ACC112 (cell line): ENCODE results near the gene CHST13.

Source experiments
- H2AFZ ChIP-seq: fragments of 200-600 bp; sonication (generic); one replicate; pipeline ENCODE4 v1.6.0; 2017; ENCODE audit warnings: antibody characterized with exemption, low read length; ENCODE audit not compliant: unreplicated experiment
- H3K27ac ChIP-seq: fragments of 200-600 bp; sonication (generic); 2 replicates; pipeline ENCODE4 v1.5.1; 2014; ENCODE audit warnings: low read depth, mild to moderate bottlenecking, antibody characterized with exemption, low read length, moderate library complexity
- H3K27me3 ChIP-seq: fragments of 200-600 bp; sonication (generic); 2 replicates; pipeline ENCODE4 v1.6.1; 2014; ENCODE audit warnings: mild to moderate bottlenecking, antibody characterized with exemption, low read length, moderate library complexity, mixed read lengths; ENCODE audit not compliant: insufficient read depth
- H3K36me3 ChIP-seq: fragments of 200-600 bp; sonication (generic); 2 replicates; pipeline ENCODE4 v1.6.1; 2016; ENCODE audit warnings: mild to moderate bottlenecking, antibody characterized with exemption, low read length, moderate library complexity, mixed read lengths; ENCODE audit not compliant: insufficient read depth
- H3K4me1 ChIP-seq: fragments of 200-600 bp; sonication (generic); one replicate; pipeline ENCODE4 v1.6.1; 2016; ENCODE audit warnings: low read length, mixed read lengths; ENCODE audit not compliant: insufficient read depth, unreplicated experiment, control insufficient read depth
- H3K4me3 ChIP-seq: fragments of 200-600 bp; sonication (generic); 2 replicates; pipeline ENCODE4 v1.5.1; 2014; ENCODE audit warnings: mild to moderate bottlenecking, low read depth, low read length
- H3K79me2 ChIP-seq: fragments of 200-600 bp; sonication (generic); one replicate; pipeline ENCODE4 v1.6.0; 2016; ENCODE audit warnings: low read length; ENCODE audit not compliant: control insufficient read depth, unreplicated experiment, insufficient read depth

The CHST13 gene

DNA sequence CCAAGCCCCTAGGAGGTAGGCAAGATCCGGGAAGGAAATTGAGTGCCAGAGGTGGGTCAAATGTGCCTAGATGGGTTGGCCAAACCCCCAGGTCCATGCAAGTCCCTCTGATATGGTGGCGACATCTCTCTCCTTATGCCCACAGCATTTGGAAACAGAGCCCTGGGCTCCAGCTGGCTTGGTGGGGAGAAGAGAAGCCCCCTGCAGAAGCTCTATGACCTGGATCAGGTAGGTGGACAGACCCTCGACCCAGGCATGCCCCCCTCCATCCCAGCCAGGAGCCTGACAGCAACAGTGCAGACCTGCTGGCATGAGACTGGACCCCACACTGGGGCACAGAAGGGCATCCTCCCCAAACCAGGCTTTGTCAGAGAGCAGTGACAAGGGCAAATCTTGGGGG is 12.2 kb downstream of the CHST13 start:
- Histone ChIP-seq H2AFZ (no peak overlapping the region), H3K27me3 (peaks cover 67% of the 10 kb centered on the region), H3K4me3 (no peak overlapping the region), H3K79me2 (no peaks in the 10 kb centered on the region), H3K4me1 (peaks cover 12% of the 10 kb centered on the region), H3K27ac (no peak overlapping the region), H3K36me3 (no peaks in the 10 kb centered on the region)

DNA sequence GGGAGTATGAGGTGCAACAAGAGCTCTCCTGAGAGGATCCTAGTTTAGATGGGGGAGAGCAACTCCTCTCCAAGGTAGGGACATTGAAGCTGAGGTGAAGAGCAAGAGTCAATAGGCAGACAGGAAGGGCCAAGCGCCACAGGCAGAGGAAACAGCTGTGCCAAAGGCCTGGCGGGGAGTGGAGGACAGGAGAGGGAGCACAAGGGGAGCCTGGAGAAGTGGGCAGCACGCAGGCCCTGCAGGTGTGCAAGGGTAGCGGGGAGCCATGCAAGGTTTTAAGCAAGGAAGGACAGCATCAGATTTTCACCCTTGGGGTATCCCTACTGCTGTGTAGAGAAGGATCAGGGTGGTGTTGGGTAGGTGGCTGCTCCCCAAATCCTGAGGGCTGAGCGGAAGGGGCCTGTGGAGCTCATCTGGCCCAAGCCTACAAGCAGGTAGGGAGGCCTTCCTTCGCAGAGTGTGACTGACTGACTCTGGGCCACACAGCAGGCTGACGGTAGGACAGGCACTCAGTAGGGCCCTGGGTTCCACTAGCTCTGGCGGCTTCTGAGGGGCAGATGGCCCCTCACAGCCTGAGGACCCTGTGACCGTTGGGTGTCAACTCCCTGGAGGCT is 13.3 kb downstream of the CHST13 start:
- no peaks in the 10 kb centered on the region for H3K79me2 ChIP-seq
- H3K4me1 ChIP-seq: peaks cover 19% of the 10 kb centered on the region
- peaks cover 69% of the 10 kb centered on the region for H3K27me3 ChIP-seq
- no peak overlapping the region for H3K4me3 ChIP-seq
- no peak overlapping the region for H3K27ac ChIP-seq
- H3K36me3 ChIP-seq: no peaks in the 10 kb centered on the region
- no peak overlapping the region for H2AFZ ChIP-seq

DNA sequence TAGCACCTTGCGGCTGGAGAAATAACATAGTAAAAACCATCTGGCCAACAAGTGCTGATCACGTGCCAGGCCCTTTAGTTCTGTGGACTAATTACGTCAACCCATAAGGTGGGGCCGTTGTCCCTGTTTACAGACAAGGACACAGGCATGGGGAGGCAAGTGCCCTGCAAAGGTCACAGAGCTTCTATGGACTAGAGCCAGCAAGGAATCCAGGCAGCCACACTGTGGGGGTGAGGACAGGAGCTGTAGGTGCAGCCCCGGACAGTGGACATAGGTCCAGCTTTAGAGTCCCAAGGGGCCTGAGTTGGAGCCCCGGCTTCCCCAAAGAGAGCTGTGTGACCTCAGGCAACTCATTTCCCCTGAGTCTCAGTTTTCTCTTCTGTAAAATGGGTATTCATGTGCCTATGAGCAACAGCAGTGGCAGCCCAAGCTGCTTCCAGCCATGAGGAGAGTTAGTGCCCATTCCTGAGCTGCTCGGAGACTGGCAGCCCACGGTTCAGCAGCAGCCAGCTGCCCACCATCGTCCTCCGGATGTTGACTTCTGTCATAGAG is 13.9 kb downstream of the CHST13 start:
- no peaks in the 10 kb centered on the region for H3K36me3 ChIP-seq
- no peaks in the 10 kb centered on the region for H3K79me2 ChIP-seq
- peaks cover 69% of the 10 kb centered on the region for H3K27me3 ChIP-seq
- no peak overlapping the region for H3K4me3 ChIP-seq
- no peak overlapping the region for H2AFZ ChIP-seq
- H3K4me1 ChIP-seq: peaks cover 19% of the 10 kb centered on the region
- H3K27ac ChIP-seq: no peak overlapping the region

DNA sequence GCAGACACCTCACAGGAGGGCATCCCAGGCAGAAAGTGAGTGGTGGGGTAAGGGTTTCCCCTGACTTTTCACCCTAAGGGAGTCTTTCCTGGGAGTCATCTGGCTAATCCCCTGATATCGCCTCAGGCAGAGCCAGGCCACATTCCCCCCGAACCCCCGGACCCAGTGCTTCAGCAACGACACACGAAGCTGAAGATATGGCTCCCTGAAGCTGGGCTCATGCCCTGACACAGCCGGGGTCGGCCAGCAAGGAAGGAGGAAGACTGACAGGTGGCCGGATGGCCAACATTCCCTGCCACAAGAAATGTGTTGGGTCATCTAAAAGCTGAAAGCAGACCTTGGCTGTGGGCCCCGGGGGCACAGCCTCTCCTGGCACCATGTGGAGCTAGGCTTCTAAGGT is 14.4 kb downstream of the CHST13 start:
- H3K27ac ChIP-seq: no peak overlapping the region
- H3K4me3 ChIP-seq: no peak overlapping the region
- H2AFZ ChIP-seq: no peak overlapping the region

DNA sequence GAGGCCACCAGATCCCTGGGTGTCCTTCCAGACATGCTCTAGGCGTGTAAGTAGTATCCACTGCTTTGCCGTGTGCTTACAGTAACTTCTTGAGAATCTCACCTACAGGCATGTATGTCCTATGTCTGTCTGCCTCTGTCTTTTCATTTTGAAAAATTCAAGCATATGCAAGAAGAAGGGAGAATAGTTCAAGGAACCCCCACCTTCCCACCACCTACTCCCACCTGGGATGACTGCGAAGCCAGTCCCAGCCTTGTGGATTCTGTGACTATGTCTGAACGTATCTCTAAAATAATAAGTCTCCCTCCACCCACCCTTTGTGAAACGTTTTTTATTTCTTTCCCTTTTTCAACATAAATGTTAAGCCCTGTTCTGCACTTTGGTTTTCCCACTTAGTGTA is 15.0 kb downstream of the CHST13 start:
- Histone ChIP-seq H3K27me3 (peaks cover 63% of the 10 kb centered on the region), H3K27ac (no peak overlapping the region), H2AFZ (no peak overlapping the region), H3K4me3 (no peak overlapping the region), H3K79me2 (no peaks in the 10 kb centered on the region), H3K4me1 (peaks cover 19% of the 10 kb centered on the region), H3K36me3 (no peaks in the 10 kb centered on the region)

More for the DNA sequence above, 14.4 kb downstream of the CHST13 start:
- Histone ChIP-seq H3K36me3 (no peaks in the 10 kb centered on the region), H3K79me2 (no peaks in the 10 kb centered on the region), H3K27me3 (peaks cover 69% of the 10 kb centered on the region), H3K4me1 (peaks cover 19% of the 10 kb centered on the region)

DNA sequence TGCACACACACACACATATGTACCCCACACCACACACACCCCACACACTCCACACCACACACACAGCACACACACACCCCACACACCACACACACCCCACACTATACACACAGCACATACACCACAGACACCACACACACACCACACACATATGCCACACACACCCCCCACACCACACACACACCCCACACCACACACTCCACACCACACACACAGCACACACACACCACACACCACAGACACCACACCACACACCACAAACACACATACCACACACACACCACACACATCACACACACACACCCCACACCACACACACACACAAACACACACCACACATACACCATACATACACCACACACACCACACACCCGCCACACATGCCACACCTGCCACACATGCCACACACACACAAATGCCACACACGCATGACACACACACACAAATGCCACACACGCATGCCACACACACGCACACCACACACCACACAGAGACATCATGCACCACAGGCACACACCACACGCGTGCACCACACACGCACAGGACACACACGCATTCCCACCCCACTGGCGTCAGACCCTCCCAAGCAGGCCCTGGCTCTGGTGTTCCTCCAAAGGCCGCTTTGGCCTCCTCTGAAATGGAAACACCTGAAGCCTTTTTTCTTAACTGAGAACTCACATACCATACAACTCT is 15.7 kb downstream of the CHST13 start:
- H3K27ac ChIP-seq: peak overlapping the region; percentile 33; the same call in 1 of the 2 replicates

DNA sequence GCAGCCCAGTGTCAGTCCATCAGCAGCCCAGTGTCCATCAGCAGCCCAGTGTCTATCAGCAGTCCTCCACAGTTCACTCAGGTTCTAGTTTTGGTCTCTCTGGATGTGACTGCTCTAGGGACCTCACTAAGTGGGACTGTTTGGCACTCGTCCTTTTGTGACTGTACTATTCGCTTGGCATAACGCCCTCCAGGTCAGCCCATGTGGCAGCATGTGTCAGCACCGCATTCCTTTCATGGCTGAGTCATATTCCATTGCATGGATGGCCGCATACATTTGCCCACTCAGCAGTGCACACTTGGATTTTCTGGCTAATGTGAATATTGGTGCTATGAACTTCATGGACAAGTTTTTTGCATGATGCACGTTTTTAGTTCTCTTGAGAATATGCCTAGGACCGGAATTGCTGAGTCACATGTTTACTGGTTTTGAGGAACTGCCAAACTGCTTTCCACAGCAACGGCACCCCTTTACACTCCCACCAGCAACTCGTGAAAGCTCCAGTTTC is 16.4 kb downstream of the CHST13 start:
- Histone ChIP-seq H3K4me1 (peaks cover 19% of the 10 kb centered on the region), H3K36me3 (no peaks in the 10 kb centered on the region), H3K79me2 (no peaks in the 10 kb centered on the region), H3K4me3 (peak overlapping the region; percentile 43), H2AFZ (no peak overlapping the region), H3K27ac (peak overlapping the region; percentile 64), H3K27me3 (peaks cover 48% of the 10 kb centered on the region)

More for the DNA sequence above, 15.7 kb downstream of the CHST13 start:
- H3K27me3 ChIP-seq: peaks cover 55% of the 10 kb centered on the region
- H3K4me3 ChIP-seq: no peak overlapping the region
- no peaks in the 10 kb centered on the region for H3K79me2 ChIP-seq
- H3K36me3 ChIP-seq: no peaks in the 10 kb centered on the region
- no peak overlapping the region for H2AFZ ChIP-seq
- H3K4me1 ChIP-seq: peaks cover 19% of the 10 kb centered on the region

DNA sequence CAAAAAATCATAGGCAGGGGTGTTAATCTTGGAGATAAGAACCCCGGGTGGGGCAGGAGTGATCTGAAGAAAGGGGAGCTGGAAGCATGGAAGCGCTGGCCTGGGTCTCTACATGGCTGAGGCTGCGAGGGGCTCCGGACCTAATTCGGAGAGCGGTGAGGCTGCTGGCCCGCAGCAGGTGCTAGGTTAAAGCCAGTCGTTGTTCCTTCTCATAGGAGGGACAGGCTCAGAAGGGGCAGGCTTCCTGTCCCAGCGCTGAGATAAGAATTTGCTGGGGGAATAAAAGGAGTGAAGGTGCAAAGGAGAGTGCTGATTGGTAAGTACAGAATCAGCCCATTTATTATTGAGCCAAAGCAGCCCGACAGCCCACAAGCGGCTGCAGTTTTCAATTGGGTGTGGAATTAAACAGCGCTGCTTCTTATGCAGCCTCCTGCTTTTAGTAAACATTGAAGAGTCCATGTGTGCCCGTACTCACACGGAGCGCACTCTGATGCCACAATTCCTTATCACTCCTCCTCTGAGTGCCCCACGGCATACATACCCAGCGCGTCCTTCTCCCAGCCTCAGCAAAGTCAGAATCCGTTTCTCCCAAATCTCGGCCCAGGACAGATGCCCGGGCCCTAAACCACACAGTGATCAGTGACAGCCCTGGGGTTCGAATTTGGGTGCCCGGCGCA is 17.1 kb downstream of the CHST13 start:
- peak overlapping the region; percentile 43 for H3K4me3 ChIP-seq
- H3K27ac ChIP-seq: peak overlapping the region; percentile 64
- no peaks in the 10 kb centered on the region for H3K79me2 ChIP-seq
- peaks cover 41% of the 10 kb centered on the region for H3K27me3 ChIP-seq
- peaks cover 19% of the 10 kb centered on the region for H3K4me1 ChIP-seq
- H2AFZ ChIP-seq: peak overlapping the region; percentile 4
- H3K36me3 ChIP-seq: no peaks in the 10 kb centered on the region

DNA sequence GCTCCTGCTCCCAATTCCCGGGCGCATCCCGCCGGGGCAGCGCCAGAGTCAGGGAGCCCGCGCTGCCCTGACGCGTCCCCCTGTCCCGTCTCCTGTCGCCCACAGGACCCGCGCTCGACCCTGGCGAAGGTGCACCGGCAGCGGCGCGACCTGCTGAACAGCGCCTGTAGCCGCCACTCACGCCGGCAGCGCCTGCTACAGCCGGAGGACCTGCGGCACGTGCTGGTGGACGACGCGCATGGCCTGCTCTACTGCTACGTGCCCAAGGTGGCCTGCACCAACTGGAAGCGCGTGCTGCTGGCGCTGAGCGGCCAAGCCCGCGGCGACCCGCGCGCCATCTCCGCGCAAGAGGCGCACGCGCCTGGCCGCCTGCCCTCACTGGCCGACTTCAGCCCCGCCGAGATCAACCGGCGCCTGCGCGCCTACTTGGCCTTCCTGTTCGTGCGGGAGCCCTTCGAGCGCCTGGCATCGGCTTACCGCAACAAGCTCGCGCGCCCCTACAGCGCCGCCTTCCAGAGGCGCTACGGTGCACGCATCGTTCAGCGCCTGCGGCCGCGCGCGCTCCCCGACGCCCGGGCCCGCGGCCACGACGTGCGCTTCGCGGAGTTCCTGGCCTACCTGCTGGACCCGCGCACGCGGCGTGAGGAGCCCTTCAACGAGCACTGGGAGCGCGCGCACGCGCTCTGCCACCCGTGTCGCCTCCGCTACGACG is 17.8 kb downstream of the CHST13 start:
- H2AFZ ChIP-seq: no peak overlapping the region
- H3K27me3 ChIP-seq: peaks cover 39% of the 10 kb centered on the region
- no peaks in the 10 kb centered on the region for H3K36me3 ChIP-seq
- peaks cover 19% of the 10 kb centered on the region for H3K4me1 ChIP-seq
- H3K27ac ChIP-seq: no peak overlapping the region
- no peaks in the 10 kb centered on the region for H3K79me2 ChIP-seq
- peak overlapping the region; percentile 43; the same call in 1 of the 2 replicates for H3K4me3 ChIP-seq
